Heart left ventricle (tissue), 16 donors: ENCODE measurements around the gene HOXC10. TPM values are rescaled to one million over a fixed set of nuclear protein-coding genes. Genes with fewer than 3 reads are reported as not detected.

Experiments
- ATAC-seq, 4 donors: fragments of 200-7000 bp; cut with Tn5 transposase; one replicate each; pipeline ENCODE4 v1.9.1; 2020 to 2022; ENCODE audit warnings: moderate library complexity in 4 of 4, mild to moderate bottlenecking in 3 of 4, moderate number of reproducible peaks in 1 of 4
- DNase-seq, 5 donors: peaks; one replicate each; pipeline ENCODE4 v3.0.0-alpha.2; 2020
- H3K27ac ChIP-seq, 12 donors: fragments of 200-600 bp; sonication (generic) in 4 of 12; one replicate each; pipeline versions ENCODE4 v1.5.0 to v1.8.0; 2016 to 2022; ENCODE audit warnings: mild to moderate bottlenecking in 2 of 12
- H3K27me3 ChIP-seq, 9 donors: fragments of 200-600 bp; sonication (generic) in 2 of 9; one replicate each; pipeline versions ENCODE4 v1.5.1 to v1.8.0; 2016 to 2022; ENCODE audit warnings: mild to moderate bottlenecking in 3 of 9
- H3K36me3 ChIP-seq, 9 donors: fragments of 200-600 bp; sonication (generic) in 2 of 9; one replicate each; pipeline versions ENCODE4 v1.5.0 to v1.8.0; 2018 to 2022; ENCODE audit warnings: mild to moderate bottlenecking in 2 of 9
- H3K4me1 ChIP-seq, 12 donors: fragments of 200-600 bp; sonication (generic) in 4 of 12; one replicate each; pipeline versions ENCODE4 v1.5.0 to v1.8.0; 2016 to 2022; ENCODE audit warnings: mild to moderate bottlenecking in 3 of 12
- H3K4me3 ChIP-seq, 12 donors: fragments of 200-600 bp; sonication (generic) in 4 of 12; one replicate each; pipeline versions ENCODE4 v1.5.0 to v1.8.0; 2017 to 2022; ENCODE audit warnings: mild to moderate bottlenecking in 9 of 12, moderate library complexity in 4 of 12
- H3K9me3 ChIP-seq, 12 donors: fragments of 200-600 bp; sonication (generic) in 4 of 12; one replicate each; pipeline versions ENCODE4 v1.5.0 to v1.8.0; 2016 to 2022; ENCODE audit warnings: mild to moderate bottlenecking in 1 of 12
- POLR2A ChIP-seq, 2 donors: fragments of 450-650 bp; IDR thresholded peaks; one replicate each; pipeline ENCODE4 v1.6.1; 2017; ENCODE audit warnings: antibody characterized with exemption in 2 of 2, mild to moderate bottlenecking in 2 of 2, moderate library complexity in 2 of 2
- WGBS, 4 donors: extraction: QIAGEN DNeasy Blood & Tissue Kit in 2 of 4; methylation state at CpG; one replicate each; pipeline versions ENCODE4 v1.1.5 to v1.1.7; 2013 to 2018; 5-methylcytosine and 5-hydroxymethylcytosine counted together
- intact Hi-C, 10 donors: fragments of 100-400 bp; cut with DNase I; formaldehyde crosslinking; loops; one replicate each; pipeline versions ENCODE4 v1.11.1 to v1.14.2; 2022
- polyA plus RNA-seq, 2 donors: library from polyadenylated mRNA; stranded (reverse); fragments of 200-250 nt; gene quantifications; one replicate each; pipeline ENCODE4 v1.2.3, GENCODE V29; 2013
- total RNA-seq, 9 donors: library from RNA; depleted of rRNA in 2 of 9; stranded (reverse); fragments of >200 nt in 2 of 9; fragmentation: NEBNext Ultra II Directional in 3 of 9; extraction: Animal tissue kit (Norgen Biotek cat#: 25700) in 3 of 9; gene quantifications; one replicate each; pipeline versions ENCODE4 v1.1.0 to v1.2.4, GENCODE V29; 2016 to 2023
- TF ChIP-seq, protein P1 (sequence below), 12 donors: fragments of 200-600 bp; sonication (generic) in 4 of 12; IDR thresholded peaks; one replicate each; pipeline versions ENCODE4 v1.5.0 to v1.8.0; 2018 to 2022; ENCODE audit warnings: antibody characterized with exemption in 12 of 12, mild to moderate bottlenecking in 5 of 12
- donor health status: ischemic (EF 13 %, LVEDD 7.1; RV severe dilation, severe dysfunction).
- donor health status: healthy with polysubstance abuse.
- donor health status: DM: no; HTN: yes; CAD: no.
- donor health status: DM: no; HTN: no; CAD: no.
- donor health status: ischemic (EF 25% LVEDD 6.9; RV normal size, moderate dysfunction).
- donor health status: ischemic (EF 25% LVEDD 5.7; RV mildly dilated, moderate dysfunction).
- donor health status: healthy.
- donor health status: DM: yes; HTN: yes; CAD: no.
- donor health status: ischemic (EF 35%, LVEDD 5.7; RV mildly dilated, moderate dysfunction).
- donor health status: nonischemic (EF 11% LVEDD 7.7; RV severe dilation, severe dysfunction).
- donor health status: DM: yes; HTN: yes; CAD: no.
- donor health status: PGD.
- donor health status: ischemic (EF 29% LVEDD 5.4; RV normal size, mild dysfunction).
- donor health status: nonischemic (EF 23%, LVEDD 6.1; RV moderate dilation, normal function).

Gene HOXC10
- total and polyA plus RNA-seq, 11 donors, result not detected

DNA sequence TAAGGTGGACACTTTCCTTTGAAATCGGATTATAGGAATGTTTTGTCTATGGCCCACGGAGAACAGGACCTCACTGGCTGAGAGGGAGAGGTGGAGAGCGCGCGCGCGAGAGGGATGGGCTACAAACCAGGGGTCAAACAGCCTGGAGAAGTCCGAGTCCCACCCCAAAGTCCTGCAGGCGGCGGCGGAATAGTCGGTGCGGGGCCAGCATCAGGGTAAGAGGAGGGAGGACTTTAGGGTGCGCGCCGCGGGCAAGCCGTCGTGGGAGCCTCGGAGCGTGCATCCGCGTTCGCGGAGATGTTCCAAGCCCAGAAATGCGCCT is 20.5 kb downstream of the HOXC10 start:
- DNase-seq (no peak), ATAC-seq (no peak)
- H3K4me1 ChIP-seq, result peaks cover 0 to 22% (median 12%) of the 10 kb centered on the region in 12 donors
- no peak overlapping the region for H3K4me3 ChIP-seq
- TF ChIP-seq, protein P1, sequence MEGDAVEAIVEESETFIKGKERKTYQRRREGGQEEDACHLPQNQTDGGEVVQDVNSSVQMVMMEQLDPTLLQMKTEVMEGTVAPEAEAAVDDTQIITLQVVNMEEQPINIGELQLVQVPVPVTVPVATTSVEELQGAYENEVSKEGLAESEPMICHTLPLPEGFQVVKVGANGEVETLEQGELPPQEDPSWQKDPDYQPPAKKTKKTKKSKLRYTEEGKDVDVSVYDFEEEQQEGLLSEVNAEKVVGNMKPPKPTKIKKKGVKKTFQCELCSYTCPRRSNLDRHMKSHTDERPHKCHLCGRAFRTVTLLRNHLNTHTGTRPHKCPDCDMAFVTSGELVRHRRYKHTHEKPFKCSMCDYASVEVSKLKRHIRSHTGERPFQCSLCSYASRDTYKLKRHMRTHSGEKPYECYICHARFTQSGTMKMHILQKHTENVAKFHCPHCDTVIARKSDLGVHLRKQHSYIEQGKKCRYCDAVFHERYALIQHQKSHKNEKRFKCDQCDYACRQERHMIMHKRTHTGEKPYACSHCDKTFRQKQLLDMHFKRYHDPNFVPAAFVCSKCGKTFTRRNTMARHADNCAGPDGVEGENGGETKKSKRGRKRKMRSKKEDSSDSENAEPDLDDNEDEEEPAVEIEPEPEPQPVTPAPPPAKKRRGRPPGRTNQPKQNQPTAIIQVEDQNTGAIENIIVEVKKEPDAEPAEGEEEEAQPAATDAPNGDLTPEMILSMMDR (IDR thresholded peaks at IDR 0.05), result no peak
- no peak for TF ChIP-seq POLR2A (IDR thresholded peaks at IDR 0.05)
- H3K27me3 ChIP-seq, result peaks cover 68 to 100% (median 96%) of the 10 kb centered on the region in 9 donors
- 5 to 10% (median 6%) methylated on average over 25 to 26 of the region's 26 CpGs for WGBS, 4 donors
- no peak overlapping the region for H3K27ac ChIP-seq
- no peaks in the 10 kb centered on the region for H3K36me3 ChIP-seq
- H3K9me3 ChIP-seq, result no peaks in the 10 kb centered on the region
- intact Hi-C loops, result loop anchor here in 4 of 10 donors (5.0 to 10.0 kb wide), 2 partner anchors 187 to 369 kb away; no protein-coding TSS in a partner anchor

DNA sequence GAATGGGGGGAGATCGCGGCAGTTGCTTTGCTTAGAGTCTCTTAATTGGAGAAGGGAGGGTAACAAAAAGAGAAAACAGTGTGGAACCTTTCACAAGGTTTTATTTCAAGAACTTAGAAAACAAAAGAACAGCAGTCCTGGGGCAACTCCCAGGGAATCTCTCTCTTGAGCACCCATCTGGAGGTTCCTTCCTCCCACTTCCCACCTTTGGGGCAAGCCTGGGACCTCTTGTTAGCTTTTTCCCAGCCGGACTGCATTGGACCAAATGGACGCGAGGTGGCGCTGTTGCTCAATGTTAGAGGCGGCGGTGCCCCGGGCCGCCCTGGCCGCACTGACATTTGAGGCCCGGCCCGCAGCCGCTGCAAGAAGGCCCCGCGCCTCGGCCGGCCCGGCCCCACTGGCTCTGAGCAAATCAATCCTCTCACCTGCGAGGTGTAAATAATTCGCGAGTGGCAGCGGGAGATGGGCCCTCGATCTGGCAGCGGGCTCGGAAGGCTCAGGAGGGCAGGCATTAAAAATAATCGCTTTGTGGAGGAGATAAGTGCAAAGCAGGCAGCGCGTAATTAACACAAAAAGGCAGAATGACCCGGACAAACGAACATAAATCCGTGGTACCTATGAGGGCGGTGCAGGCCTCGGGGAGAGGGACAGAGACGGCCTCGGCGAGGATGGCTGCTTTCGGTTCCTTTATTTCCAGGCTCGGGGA is 21.1 kb downstream of the HOXC10 start:
- no peak overlapping the region for H3K27ac ChIP-seq
- DNase-seq (peak; percentile 78 to 93 (median 85)), ATAC-seq (peak; percentile 68 to 92 (median 89))
- H3K9me3 ChIP-seq, result no peaks in the 10 kb centered on the region
- H3K4me1 ChIP-seq, result peaks cover 0 to 20% (median 11%) of the 10 kb centered on the region in 12 donors
- peaks cover 63 to 100% (median 95%) of the 10 kb centered on the region in 9 donors for H3K27me3 ChIP-seq
- intact Hi-C loops, result loop anchor here in 8 of 10 donors (1.0 to 10.0 kb wide), 6 partner anchors 185 to 369 kb away; no protein-coding TSS in a partner anchor
- TF ChIP-seq POLR2A (IDR thresholded peaks at IDR 0.05), result no peak
- TF ChIP-seq, protein P1 (IDR thresholded peaks at IDR 0.05), result peak; percentile 84 to 96 (median 94)
- H3K36me3 ChIP-seq, result no peaks in the 10 kb centered on the region
- WGBS, 4 donors, result 4 to 7% (median 5%) methylated on average over 33 to 39 of the region's 39 CpGs
- H3K4me3 ChIP-seq, result peak overlapping the region in 9 of 12 donors; percentile 10 to 49 (median 36)

DNA sequence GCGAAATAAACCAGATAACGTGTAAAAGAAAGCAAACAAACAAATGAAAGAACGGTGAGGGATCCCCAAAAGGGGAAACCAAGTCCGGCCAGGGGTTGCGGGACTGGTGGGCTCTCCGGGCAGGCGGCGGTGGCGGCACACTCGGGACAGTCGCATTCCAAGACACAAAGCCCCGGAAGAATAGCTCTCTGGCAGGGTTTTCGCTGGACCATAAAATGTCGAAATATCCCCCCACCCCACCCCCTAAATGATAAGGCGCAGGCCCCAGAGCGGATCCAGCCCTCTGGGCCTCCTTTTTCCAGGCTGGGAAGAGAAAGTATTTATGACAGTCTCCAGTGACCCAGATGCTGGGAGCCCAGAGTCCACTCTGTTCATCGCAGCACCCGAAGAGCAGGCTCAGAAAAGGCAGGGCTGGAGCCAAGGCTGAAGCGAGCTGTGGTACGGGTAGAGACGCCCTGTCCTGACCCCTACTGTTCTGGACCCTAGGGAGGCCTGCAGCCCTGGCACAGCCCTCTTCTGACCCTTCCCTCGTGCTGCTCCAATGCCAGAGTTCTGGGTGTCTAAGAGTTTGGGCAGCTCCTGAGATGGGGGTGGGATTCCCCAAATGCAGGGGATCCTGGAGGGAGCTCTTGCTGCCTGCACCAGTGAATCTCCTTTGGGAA is 21.7 kb downstream of the HOXC10 start:
- H3K27ac ChIP-seq, result no peak overlapping the region
- H3K9me3 ChIP-seq, result no peaks in the 10 kb centered on the region
- ATAC-seq, result no peak
- peaks cover 0 to 20% (median 11%) of the 10 kb centered on the region in 12 donors for H3K4me1 ChIP-seq
- H3K27me3 ChIP-seq, result peaks cover 63 to 100% (median 96%) of the 10 kb centered on the region in 9 donors
- WGBS, 4 donors, result 18 to 36% (median 20%) methylated on average over 19 to 22 of the region's 22 CpGs
- H3K36me3 ChIP-seq, result no peaks in the 10 kb centered on the region
- no peak for DNase-seq
- intact Hi-C loops, result loop anchor here in 8 of 10 donors (1.0 to 10.0 kb wide), 6 partner anchors 184 to 368 kb away; no protein-coding TSS in a partner anchor
- peak overlapping the region in 9 of 12 donors; percentile 10 to 49 (median 36) for H3K4me3 ChIP-seq
- TF ChIP-seq, protein P1 (IDR thresholded peaks at IDR 0.05), result no peak
- TF ChIP-seq POLR2A (IDR thresholded peaks at IDR 0.05), result no peak
